CD4-positive, alpha-beta T cell (primary cell): ENCODE measurements around the gene IL9. TPM values are rescaled to one million over a fixed set of nuclear protein-coding genes. Genes with fewer than 3 reads are reported as not detected.

ENCODE experiments used
- ATAC-seq: fragments of 200-7000 bp; cut with Tn5 transposase; one replicate; pipeline ENCODE4 v1.10.0; 2022; ENCODE audit warnings: mild to moderate bottlenecking; ENCODE audit not compliant: poor library complexity
- CTCF ChIA-PET: fragments of 350-600 bp; sonication (Branson Sonifier 250); formaldehyde crosslinking; loops from one replicate; lab custom pipeline; 2021; ENCODE audit warnings: antibody characterized with exemption, inconsistent platforms; lab: Charles Lee
- POLR2A ChIA-PET: fragments of 350-600 bp; sonication (Branson Sonifier 250); formaldehyde crosslinking; loops from one replicate; lab custom pipeline; 2021; ENCODE audit warnings: antibody characterized with exemption, inconsistent platforms; lab: Charles Lee
- DNase-seq, 14 experiments: peaks; one replicate each; pipeline ENCODE4 v3.0.0-alpha.2; 2013 to 2020; ENCODE audit warnings: mixed read lengths in 2 of 14
- H3K27ac ChIP-seq, 2 donors: one replicate each; pipeline versions ENCODE4 v1.5.1 to v1.7.0; 2013; ENCODE audit warnings: low read length in 2 of 2, low read depth in 1 of 2, mild to moderate bottlenecking in 1 of 2
- H3K27me3 ChIP-seq, 2 experiments: 1 replicate in 1 of 2; 2 replicates in 1 of 2; pipeline versions ENCODE4 v1.6.1 to v1.7.0; 2013; ENCODE audit warnings: low read length in 2 of 2, control low read depth in 1 of 2, mild to moderate bottlenecking in 1 of 2, moderate library complexity in 1 of 2; ENCODE audit not compliant: insufficient read depth in 2 of 2, control insufficient read depth in 1 of 2
- H3K36me3 ChIP-seq: one replicate; pipeline ENCODE4 v1.6.1; 2013; ENCODE audit warnings: low read length, control low read depth; ENCODE audit not compliant: insufficient read depth
- H3K4me1 ChIP-seq: one replicate; pipeline ENCODE4 v1.6.1; 2013; ENCODE audit warnings: low read length, control low read depth; ENCODE audit not compliant: insufficient read depth
- H3K4me3 ChIP-seq: one replicate; pipeline ENCODE4 v1.5.1; 2013; ENCODE audit warnings: mild to moderate bottlenecking, low read length, moderate library complexity
- H3K9me3 ChIP-seq, 2 experiments: 1 replicate in 1 of 2; 2 replicates in 1 of 2; pipeline versions ENCODE4 v1.6.1 to v1.7.0; 2013; ENCODE audit warnings: low read length in 2 of 2, mild to moderate bottlenecking in 2 of 2, control low read depth in 1 of 2, moderate library complexity in 1 of 2; ENCODE audit not compliant: control insufficient read depth in 1 of 2, insufficient read depth in 1 of 2
- H3K27ac Mint-ChIP-seq: one replicate; pipeline ENCODE4 v1.8.0; 2020; ENCODE audit warnings: mixed read lengths
- H3K27me3 Mint-ChIP-seq: one replicate; pipeline ENCODE4 v1.8.0; 2021; ENCODE audit warnings: mixed read lengths
- H3K36me3 Mint-ChIP-seq: one replicate; pipeline ENCODE4 v1.8.0; 2021; ENCODE audit warnings: low read depth, mixed read lengths
- H3K4me1 Mint-ChIP-seq: one replicate; pipeline ENCODE4 v1.8.0; 2021; ENCODE audit warnings: low read depth, mixed read lengths
- H3K4me3 Mint-ChIP-seq: one replicate; pipeline ENCODE4 v1.8.0; 2020; ENCODE audit warnings: mild to moderate bottlenecking, mixed read lengths
- H3K9me3 Mint-ChIP-seq: one replicate; pipeline ENCODE4 v1.8.0; 2020; ENCODE audit warnings: mixed read lengths
- intact Hi-C, 2 experiments: fragments of 100-400 bp; cut with DNase I in 1 of 2; cut with micrococcal nuclease in 1 of 2; formaldehyde crosslinking; loops; one replicate each; pipeline versions ENCODE4 v1.15.1 to v1.9.0; 2023 to 2025; cut with DNase I, micrococcal nuclease
- total RNA-seq, 174 experiments: library from RNA in 2 of 174; stranded (reverse) in 2 of 174; gene quantifications; one replicate each; pipeline ENCODE4 v1.2.3 and lab custom pipeline; 2021 to 2026
- TF ChIP-seq, protein P1 (sequence below): fragments of 200-600 bp; IDR thresholded peaks from one replicate; pipeline ENCODE4 v1.8.0; 2022; ENCODE audit warnings: antibody characterized with exemption, mild to moderate bottlenecking

Gene IL9
- total RNA-seq, 2 experiments from 2014 or later = not detected

- H3K27me3 Mint-ChIP-seq = peaks cover 35% of the 10 kb centered on the region
- Histone ChIP-seq H3K9me3 (no peaks in the 10 kb centered on the region), H3K27ac (no peak overlapping the region), H3K4me1 (no peaks in the 10 kb centered on the region), H3K27me3 (peaks cover 0 to 11% of the 10 kb centered on the region in 2 experiments), H3K4me3 (no peak overlapping the region), H3K36me3 (no peaks in the 10 kb centered on the region)
- H3K27ac Mint-ChIP-seq = no peak overlapping the region
- TF ChIP-seq, protein P1, sequence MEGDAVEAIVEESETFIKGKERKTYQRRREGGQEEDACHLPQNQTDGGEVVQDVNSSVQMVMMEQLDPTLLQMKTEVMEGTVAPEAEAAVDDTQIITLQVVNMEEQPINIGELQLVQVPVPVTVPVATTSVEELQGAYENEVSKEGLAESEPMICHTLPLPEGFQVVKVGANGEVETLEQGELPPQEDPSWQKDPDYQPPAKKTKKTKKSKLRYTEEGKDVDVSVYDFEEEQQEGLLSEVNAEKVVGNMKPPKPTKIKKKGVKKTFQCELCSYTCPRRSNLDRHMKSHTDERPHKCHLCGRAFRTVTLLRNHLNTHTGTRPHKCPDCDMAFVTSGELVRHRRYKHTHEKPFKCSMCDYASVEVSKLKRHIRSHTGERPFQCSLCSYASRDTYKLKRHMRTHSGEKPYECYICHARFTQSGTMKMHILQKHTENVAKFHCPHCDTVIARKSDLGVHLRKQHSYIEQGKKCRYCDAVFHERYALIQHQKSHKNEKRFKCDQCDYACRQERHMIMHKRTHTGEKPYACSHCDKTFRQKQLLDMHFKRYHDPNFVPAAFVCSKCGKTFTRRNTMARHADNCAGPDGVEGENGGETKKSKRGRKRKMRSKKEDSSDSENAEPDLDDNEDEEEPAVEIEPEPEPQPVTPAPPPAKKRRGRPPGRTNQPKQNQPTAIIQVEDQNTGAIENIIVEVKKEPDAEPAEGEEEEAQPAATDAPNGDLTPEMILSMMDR = no peak
- CTCF ChIA-PET = no interaction called here
- no peaks in the 10 kb centered on the region for H3K36me3 Mint-ChIP-seq
- no peaks in the 10 kb centered on the region for H3K4me1 Mint-ChIP-seq
- H3K9me3 Mint-ChIP-seq = no peaks in the 10 kb centered on the region
- ATAC-seq = no peak
- H3K4me3 Mint-ChIP-seq = no peak overlapping the region
- POLR2A ChIA-PET = no interaction called here
- no peak for DNase-seq
- intact Hi-C loops = loop anchor here in 1 of 2 experiments (10.0 kb wide), 1 partner anchor 233 kb away; no protein-coding TSS in a partner anchor
Measured at GRCh38 chr5:135942202-135942771, 46.6 kb upstream of the IL9 start.

- H3K4me1 Mint-ChIP-seq = no peaks in the 10 kb centered on the region
- TF ChIP-seq, protein P1 = no peak
- H3K36me3 Mint-ChIP-seq = no peaks in the 10 kb centered on the region
- intact Hi-C loops = loop anchor here in 1 of 2 experiments (10.0 kb wide), 1 partner anchor 233 kb away; no protein-coding TSS in a partner anchor
- Histone ChIP-seq H3K27me3 (peaks cover 0 to 11% of the 10 kb centered on the region in 2 experiments), H3K4me3 (no peak overlapping the region), H3K9me3 (no peaks in the 10 kb centered on the region), H3K27ac (no peak overlapping the region), H3K4me1 (no peaks in the 10 kb centered on the region), H3K36me3 (no peaks in the 10 kb centered on the region)
- CTCF ChIA-PET = no interaction called here
- no peak overlapping the region for H3K4me3 Mint-ChIP-seq
- H3K9me3 Mint-ChIP-seq = no peaks in the 10 kb centered on the region
- ATAC-seq (no peak), DNase-seq (no peak)
- H3K27me3 Mint-ChIP-seq = peaks cover 37% of the 10 kb centered on the region
- H3K27ac Mint-ChIP-seq = no peak overlapping the region
- POLR2A ChIA-PET = no interaction called here
Measured at GRCh38 chr5:135941711-135942110, 46.1 kb upstream of the IL9 start.

DNA sequence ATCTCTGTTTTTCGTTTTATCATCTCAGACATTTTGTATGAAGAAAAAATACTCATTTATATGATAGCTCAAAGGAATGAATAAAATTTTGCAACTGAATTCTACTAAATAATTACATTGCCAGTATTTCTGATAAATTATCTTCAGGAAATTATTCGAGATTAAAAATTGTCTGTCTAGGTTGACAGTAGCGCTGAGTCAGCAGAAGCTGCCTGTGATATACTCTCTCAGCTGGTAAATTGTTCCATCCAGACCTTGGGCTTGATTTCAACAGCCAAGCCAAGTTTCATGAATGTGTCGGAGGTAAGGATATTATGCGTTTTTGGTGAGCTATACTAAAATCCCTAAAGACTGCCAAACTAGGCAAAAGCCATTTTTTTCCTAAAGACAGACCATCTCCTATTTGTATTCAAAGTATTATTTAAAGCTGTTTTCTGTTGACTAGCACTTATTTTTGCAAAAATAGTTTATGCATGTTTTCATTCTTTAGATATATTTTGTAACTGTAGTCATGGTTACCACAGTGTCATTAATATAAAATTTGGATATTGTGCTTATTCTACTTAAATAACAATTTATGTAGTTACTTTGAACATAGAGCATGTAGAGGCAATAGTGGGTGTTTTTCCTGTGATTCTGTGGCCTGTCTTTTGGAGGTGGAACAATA lies 41.7 kb upstream of the IL9 start:
- DNase-seq (no peak), ATAC-seq (no peak)
- H3K4me3 ChIP-seq = no peak overlapping the region
- peaks cover 0 to 4% of the 10 kb centered on the region in 2 experiments for H3K9me3 ChIP-seq
- no peaks in the 10 kb centered on the region for H3K36me3 ChIP-seq
- intact Hi-C loops = no loop called here
- H3K27ac ChIP-seq = no peak overlapping the region
- H3K27ac Mint-ChIP-seq = no peak overlapping the region
- H3K36me3 Mint-ChIP-seq = no peaks in the 10 kb centered on the region
- no peak overlapping the region for H3K4me3 Mint-ChIP-seq
- POLR2A ChIA-PET = no interaction called here
- CTCF ChIA-PET = no interaction called here
- H3K9me3 Mint-ChIP-seq = no peaks in the 10 kb centered on the region
- H3K27me3 ChIP-seq = peaks cover 0 to 15% of the 10 kb centered on the region in 2 experiments
- peaks cover 48% of the 10 kb centered on the region for H3K27me3 Mint-ChIP-seq
- no peaks in the 10 kb centered on the region for H3K4me1 ChIP-seq
- no peaks in the 10 kb centered on the region for H3K4me1 Mint-ChIP-seq
- TF ChIP-seq, protein P1 = no peak
